Measurements from ENCODE around the gene KHDC3L.
"Not testable (repeated sequence)": the region's sequence is repeated elsewhere in the genome, so short reads cannot be mapped to it uniquely, and the experiment has no call there.

Gene KHDC3L

DNA sequence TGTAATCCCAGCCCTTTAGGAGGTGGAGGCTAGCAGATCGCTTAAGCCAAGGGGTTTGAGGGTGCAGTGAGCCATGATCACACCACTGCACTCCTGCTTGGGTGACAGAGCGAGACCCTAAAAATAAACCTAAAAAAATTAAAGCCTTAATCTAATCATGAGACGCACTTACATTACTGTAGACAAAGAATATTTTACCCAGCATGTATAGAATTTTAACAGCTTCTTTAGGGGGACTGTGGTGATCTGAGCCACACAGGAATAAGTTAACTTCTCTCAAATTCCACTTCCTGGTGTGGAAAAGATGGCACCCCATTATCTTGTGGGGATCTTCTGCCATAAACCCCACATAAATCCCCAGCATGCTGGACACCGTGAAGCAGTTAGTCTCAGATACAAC is 9.5 kb downstream of the KHDC3L start:
- no peak for DNase-seq

DNA sequence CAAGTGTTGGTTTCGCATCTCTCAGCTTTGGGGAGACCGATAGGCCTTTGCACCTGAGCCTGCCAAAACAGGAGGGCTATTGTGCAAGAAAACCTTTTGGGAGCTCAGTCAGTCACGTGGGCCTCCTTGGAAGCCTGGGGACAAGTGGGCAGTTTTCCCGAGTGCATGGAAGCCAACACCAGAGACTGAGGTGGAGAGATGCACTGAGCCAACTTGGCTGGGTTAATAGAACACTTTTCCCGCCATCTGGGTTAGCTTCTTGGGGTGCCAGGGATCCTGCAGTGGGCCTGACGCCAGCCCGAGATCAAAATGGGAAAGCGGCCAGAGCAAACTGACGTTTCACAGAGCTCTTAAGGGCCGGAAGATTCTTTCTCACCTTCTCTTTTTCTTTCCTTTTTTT is 10.1 kb downstream of the KHDC3L start:
- no peak for DNase-seq

DNA sequence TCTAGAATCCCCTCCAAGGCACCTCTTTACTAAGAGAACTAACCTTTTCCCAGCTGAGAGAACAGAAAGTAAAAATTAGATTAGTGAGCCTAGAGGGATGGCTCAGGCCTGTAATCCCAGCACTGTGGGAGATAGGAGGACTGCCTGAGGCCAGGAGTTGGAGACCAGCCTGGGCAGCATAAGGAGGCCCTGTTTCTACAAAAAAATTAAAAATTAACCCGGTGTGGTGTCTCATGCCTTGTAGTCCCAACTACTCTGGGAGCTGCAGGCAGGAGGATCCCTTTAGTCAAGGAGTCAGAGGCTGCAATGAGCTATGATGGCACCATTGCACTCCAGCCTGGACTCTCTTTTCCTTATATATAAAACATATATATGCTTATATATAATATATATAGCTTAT is 12.8 kb downstream of the KHDC3L start:
- no peak for DNase-seq

DNA sequence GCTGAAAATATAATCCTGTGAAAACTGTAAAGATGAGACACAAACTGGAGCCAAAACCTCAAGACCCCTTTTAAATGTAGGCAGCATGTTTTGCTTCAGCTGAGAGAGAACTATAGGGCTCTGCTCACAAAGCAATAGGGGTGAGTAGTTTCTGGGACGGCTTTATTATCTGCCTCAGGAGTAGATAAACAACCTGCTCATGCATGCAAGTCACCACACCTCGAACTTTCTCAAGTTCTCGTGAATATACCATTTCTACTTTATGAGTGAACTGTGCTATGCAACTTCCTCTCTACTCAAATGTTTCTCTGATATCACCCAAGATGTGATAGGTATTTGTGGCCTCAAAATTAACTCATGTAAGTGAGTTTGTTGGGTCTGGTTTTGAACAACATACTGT is 14.8 kb downstream of the KHDC3L start:
- DNase-seq = no peak

DNA sequence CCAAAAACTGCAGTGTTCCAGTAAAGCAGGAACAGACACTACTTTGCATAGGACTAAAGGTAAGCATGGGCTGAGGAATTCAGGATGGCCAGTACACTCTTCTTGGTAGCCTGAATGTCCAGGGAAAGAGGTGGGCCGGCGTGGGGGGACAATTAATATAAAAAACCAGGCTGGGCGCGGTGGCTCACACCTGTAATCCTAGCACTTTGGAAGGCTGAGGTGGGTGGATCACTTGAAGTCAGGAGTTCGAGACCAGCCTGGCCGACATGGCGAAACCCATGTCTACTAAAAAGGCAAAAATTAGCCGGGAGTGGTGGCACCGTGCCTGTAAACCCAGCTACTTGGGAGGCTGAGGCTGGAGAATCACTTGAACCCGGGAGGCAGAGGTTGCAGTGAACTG is 19.1 kb downstream of the KHDC3L start:
- DNase-seq = not testable (repeated sequence)

DNA sequence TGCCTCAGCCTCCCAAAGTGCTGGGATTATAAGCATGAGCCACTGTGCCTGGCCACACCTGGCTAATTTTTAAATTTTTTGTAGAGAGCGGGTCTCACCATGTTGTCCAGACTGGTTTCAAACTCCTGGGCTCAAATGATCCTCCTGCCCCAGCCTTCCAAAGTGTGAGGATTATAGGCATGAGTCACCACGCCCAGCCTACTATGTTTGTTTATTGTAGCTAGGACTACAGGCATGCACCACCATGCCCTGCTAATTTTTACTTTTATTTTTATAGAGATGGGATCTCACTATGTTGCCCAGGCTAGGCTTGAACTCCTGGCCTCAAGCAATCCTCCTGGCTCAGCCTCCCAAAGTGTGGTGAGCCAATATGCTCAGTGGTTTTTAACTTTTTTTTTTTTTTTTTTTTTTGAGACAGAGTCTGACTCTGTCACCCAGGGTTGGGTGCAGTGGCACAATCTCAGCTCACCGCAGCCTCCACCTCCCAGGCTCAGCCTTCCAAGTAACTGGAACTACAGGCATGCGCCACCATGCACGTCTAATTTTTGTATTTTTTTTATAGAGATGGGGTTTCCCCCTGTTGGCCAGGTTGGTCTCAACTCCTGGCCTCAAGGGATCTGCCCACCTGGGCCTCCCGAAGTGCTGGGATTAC is 20.1 kb downstream of the KHDC3L start:
- no peak for DNase-seq

DNA sequence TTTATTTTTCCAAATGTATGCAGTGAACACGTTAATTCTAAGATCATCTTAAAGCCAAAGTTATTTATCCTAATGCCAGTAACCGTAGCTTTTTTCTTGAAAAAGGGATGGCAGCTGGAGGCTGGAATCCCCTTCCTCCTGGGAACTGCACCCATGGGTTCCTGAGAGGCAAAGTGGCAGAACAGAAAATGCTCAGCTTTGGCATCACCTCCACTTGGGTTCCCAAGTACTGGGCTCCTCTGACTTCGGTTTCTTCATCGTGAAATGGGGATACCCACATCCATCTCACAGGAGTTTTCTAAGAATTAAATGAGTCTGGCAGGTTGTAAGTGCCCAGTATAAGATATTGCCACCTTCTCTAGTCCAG is 26.0 kb downstream of the KHDC3L start:
- DNase-seq = no peak

DNA sequence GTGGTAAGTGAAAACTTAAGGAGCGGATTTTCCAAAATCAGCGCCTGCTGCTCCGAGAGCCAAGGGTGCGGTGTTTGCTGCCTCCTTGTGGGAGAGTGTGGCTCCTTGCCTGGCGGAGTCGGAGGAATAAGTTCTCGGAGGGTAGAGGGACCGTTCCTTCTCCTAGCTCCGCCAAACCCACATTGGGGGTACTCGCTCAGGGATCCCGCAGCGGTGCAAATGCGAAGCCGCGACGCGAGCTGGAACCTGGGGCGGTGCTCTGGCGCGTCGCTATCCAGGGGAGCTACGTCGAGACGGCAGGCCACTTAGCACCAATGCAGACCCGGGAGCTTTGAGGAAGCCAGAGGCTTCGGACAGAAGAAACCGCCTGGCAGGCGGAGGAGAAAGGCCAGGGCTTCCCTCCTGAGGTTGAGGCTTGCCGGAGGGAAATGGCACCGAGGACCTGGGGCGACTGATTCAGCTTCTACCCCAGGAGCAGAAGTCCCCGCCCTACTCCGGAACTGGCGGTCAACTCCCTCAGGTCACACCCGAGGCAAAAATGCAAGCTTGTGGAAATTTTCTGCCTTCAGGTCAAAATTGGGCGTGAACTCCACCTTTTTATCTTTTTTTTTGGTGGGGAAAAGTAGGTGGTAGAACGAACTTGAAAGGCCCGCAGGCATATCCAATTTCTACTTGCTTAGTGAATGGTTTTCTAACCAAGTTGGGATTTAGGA is 26.5 kb downstream of the KHDC3L start:
- DNase-seq = peak; percentile 59

DNA sequence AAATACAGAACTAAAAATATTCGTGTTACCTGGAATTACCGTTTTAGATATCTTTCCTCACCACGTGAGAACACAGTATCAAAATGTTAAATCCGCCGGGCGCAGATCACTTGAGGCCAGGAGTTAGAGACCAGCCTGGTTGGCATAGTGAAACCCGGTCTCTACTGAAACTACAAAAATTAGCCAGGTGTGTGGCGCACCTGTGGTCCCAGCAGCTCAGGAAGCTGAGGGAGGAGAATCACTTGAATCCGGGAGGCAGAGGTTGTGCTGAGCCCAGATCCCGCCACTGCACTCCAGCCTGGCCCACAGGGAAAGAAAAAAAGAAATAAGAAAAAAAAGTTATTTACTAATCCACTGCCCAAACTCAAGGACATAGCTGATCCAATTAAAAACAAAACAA is 27.4 kb downstream of the KHDC3L start:
- no peak for DNase-seq

DNA sequence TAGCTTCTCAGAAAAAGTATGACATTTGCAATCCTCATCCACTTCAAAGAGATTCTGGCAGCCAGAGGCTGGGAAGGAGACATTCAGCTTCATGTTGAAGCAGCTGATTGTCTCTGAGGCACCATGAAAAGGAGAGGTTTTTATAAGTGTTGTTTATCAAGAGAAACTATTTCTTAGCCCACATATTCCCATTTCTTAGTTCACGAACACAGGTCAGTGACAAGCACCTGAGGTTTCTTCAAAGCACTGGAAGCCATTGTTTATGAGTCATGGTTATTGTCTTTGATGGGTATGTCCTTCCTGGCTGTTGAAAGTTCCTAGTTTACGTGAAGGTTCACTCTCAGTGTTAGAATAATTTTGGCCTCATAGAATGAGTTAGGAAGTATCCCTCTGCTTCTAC is 29.2 kb downstream of the KHDC3L start:
- no peak for DNase-seq

DNA sequence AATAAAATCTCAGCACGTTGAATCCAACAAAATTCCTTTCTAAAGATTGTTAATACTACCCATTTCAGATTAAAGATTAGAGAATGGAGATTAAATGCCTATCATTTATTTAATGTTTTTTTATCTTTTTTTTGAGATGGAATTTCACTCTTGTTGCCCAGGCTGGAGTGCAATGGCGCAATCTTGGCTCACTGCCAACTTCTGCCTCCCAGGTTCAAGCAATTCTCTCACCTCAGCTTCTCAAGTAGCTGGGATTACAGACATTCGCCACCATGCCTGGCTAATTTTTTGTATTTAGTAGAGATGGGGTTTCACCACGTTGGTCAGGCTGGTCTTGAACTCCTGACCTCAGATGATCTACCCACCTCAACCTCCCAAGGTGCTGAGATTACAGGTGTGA is 29.7 kb downstream of the KHDC3L start:
- not testable (repeated sequence) for DNase-seq

DNA sequence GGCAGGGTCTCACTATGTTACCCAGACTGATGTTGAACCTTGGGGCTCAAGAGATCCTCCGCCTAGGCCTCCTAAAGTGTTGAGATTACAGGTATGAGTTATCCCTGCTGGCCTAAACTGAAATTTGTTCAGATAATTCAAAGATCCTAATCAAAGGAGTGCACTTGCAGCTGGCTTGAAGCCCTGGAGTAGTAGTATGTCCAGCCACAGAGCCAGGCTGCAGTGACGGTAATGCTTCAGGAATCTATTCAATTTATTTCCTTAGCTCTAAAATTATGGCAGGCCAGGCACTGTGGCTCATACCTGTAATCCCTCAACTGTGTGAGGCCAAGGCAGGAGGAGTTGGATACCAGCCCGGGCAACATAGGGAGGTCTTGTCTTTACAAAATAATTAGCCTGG is 30.8 kb downstream of the KHDC3L start:
- DNase-seq = no peak

DNA sequence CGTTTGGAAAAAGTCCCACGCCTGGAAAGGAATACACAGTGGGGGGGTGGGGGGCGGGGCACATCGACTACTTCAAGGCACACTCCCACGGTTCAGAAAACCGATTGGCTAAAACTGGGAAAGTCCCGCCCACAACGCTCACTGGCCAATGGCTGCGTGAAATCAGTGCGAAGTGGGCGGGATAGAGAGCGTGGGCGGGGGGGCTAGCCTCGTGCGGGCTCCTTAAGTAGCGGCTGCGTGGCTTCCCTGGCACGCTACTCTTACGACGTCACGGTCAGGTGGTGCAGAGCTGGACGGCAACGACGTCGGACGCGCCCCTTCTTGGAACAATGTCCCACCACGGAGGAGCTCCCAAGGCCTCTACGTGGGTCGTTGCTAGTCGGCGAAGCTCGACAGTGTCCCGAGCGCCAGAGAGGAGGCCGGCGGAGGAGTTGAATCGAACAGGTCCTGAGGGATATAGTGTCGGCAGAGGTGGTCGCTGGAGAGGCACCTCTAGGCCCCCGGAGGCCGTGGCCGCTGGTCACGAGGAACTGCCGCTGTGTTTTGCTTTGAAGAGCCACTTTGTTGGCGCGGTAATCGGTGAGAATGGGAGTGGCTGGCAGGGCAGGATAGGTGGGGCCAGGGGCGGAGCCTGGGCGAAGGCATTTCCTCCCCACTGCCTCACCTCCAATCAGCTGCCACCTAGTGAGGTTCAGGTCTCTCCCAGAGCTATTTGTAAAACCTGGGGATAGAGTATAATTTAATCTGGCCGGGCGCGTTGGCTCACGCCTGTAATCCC is 32.3 kb downstream of the KHDC3L start, which contains the start of gene DDX43:
Gene DDX43 (plus strand): TSS at position 252 of the 778 bp plus-strand sequence. CDS start 78 bp downstream, at position 330.
- peak; percentile 47 for DNase-seq

DNA sequence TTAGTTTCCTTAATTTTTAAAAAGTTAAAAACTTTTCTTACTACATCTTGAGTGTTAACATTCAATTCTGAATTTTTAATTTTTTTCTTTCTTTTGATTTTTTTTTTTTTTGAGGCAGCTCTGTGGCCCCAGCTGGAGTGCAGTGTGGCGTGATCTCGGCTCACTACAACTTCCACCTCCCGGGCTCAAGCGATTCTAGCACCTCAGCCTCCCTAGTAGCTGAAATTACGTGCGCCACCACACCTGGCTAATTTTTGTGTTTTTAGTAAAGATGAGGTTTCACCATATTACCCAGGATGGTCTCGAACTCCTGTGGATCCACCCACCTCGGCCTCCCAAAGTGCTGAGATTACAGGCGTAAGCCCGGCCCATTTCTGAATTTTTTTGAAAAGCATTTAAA is 33.4 kb downstream of the KHDC3L start:
- no peak for DNase-seq

DNA sequence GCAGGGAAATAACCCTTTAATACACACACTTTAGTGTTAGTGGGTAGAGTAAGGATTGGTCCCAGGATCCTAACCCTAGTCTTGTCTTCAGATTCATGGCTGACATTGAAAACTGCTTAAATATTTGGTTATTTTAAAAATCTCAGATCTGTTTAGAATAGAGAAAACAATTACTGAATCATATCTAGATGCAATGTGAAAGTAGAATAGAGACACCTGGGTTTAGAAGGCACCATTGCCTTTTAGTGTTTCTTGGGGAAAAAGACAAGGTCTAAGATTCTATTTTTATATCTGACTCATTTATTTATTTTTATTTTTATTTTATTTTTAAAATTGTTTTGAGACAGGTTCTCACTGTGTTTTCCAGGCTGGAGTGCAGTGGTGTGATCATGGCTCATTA is 38.2 kb downstream of the KHDC3L start:
- no peak for DNase-seq

DNA sequence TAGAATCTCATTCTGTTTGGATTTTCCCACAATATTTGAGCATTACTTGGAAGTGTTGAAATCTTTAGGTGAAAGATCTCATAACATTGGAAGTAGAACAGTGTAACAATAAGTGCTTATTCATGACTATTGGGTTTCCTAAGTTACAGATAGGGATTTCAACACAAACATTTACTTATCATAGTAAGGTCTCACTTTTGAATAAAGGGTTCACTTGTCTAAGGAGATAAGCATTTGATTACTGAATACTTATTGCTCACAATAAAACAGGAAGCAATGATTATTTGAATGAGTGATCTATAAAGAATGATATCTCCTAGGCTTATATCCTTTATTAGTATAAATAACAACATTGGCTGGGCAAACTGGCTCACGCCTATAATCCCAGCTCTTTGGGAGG is 46.9 kb downstream of the KHDC3L start:
- no peak for DNase-seq

DNA sequence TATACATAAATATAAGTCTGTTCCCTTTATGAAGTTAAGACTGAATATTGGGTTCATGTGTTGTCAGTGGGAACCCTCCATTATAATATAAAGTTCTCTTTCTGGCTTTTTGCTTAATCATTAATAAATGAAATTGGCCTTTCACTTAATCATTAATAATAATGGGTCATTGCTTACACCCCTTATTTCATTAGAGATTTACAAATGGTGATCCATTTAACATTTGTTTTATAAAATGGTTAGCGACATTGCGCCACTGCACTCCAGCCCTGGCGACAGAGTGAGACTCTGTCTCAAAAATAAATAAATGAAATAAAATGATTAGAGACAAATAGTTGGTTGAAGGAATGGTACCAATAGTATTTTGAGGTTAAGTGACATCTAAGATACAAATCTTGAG is 50.6 kb downstream of the KHDC3L start:
- DNase-seq = no peak

Measured in activated CD4-positive, CD25-positive, alpha-beta regulatory T cell treated with anti-CD3 and anti-CD28 coated beads, Interleukin-2, amount 50 U/mL, for 72 hours (primary cell).